ENCODE results near the gene LUC7L. TPM values are rescaled to one million over a fixed set of nuclear protein-coding genes. Genes with fewer than 3 reads are reported as not detected.

The LUC7L gene
- total RNA-seq, 1 experiment from 2014 or later: 137 TPM

GRCh38 chr16:149024-149660 is 80.1 kb downstream of the LUC7L start:
- Histone ChIP-seq H2BK120ac (ENCODE audit: low read depth, low read length, poor library complexity, severe bottlenecking) (no peak overlapping the region), H3K4me2 (ENCODE audit: insufficient read depth, insufficient read length, low read length) (no peak overlapping the region), H3K23me2 (ENCODE audit: insufficient read length, low read depth, low read length, poor library complexity, severe bottlenecking) (no peaks in the 10 kb centered on the region), H4K20me1 (ENCODE audit: control insufficient read depth, insufficient read depth, insufficient read length) (no peaks in the 10 kb centered on the region), H4K8ac (replicated peaks; ENCODE audit: insufficient read length, low read depth, low read length) (no peak overlapping the region), H2AFZ (ENCODE audit: low read length) (no peak overlapping the region), H2BK12ac (ENCODE audit: insufficient read length, low read depth, low read length) (no peak overlapping the region), H4K91ac (ENCODE audit: insufficient read length, low read depth, low read length) (no peak overlapping the region), H3K27ac (ENCODE audit: insufficient read length, low read depth, low read length) (no peak overlapping the region), H3K4ac (ENCODE audit: low read depth, low read length) (no peak overlapping the region), H4K5ac (ENCODE audit: insufficient read length, low read depth, low read length) (no peak overlapping the region), H3K9ac (ENCODE audit: extremely low read depth, insufficient read length, low read length) (no peak overlapping the region), H3K14ac (ENCODE audit: insufficient read depth, low read length) (no peak overlapping the region), H3K79me2 (ENCODE audit: insufficient read depth, low read length) (no peaks in the 10 kb centered on the region), H3K56ac (ENCODE audit: insufficient read length, low read depth, low read length) (no peak overlapping the region), H2BK20ac (ENCODE audit: low read depth, low read length, poor library complexity, severe bottlenecking) (no peak overlapping the region), H2BK15ac (ENCODE audit: low read depth, low read length) (no peak overlapping the region), H2AK5ac (ENCODE audit: insufficient read length, low read length) (no peak overlapping the region), H3K79me1 (ENCODE audit: insufficient read depth, low read depth, low read length, poor library complexity, severe bottlenecking) (no peaks in the 10 kb centered on the region), H2BK5ac (ENCODE audit: insufficient read length, low read length) (no peak overlapping the region), H3K27me3 (ENCODE audit: insufficient read depth, low read length) (no peaks in the 10 kb centered on the region; the same call in 1 of the 2 replicates), H3K18ac (ENCODE audit: insufficient read length, low read depth, low read length) (no peak overlapping the region), H3K4me1 (ENCODE audit: insufficient read depth, low read length) (no peaks in the 10 kb centered on the region), H3K23ac (ENCODE audit: insufficient read length, low read depth, low read length) (no peak overlapping the region), H3K9me3 (ENCODE audit: control insufficient read depth, low read depth, low read length) (no peaks in the 10 kb centered on the region), H3T11ph (ENCODE audit: low read length) (no peak overlapping the region)
- TF ChIP-seq, protein P1, sequence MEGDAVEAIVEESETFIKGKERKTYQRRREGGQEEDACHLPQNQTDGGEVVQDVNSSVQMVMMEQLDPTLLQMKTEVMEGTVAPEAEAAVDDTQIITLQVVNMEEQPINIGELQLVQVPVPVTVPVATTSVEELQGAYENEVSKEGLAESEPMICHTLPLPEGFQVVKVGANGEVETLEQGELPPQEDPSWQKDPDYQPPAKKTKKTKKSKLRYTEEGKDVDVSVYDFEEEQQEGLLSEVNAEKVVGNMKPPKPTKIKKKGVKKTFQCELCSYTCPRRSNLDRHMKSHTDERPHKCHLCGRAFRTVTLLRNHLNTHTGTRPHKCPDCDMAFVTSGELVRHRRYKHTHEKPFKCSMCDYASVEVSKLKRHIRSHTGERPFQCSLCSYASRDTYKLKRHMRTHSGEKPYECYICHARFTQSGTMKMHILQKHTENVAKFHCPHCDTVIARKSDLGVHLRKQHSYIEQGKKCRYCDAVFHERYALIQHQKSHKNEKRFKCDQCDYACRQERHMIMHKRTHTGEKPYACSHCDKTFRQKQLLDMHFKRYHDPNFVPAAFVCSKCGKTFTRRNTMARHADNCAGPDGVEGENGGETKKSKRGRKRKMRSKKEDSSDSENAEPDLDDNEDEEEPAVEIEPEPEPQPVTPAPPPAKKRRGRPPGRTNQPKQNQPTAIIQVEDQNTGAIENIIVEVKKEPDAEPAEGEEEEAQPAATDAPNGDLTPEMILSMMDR (conservative IDR thresholded peaks at IDR 0.05): no peak
- peaks cover 56% of the 10 kb centered on the region for H3K27me3 Mint-ChIP-seq (ENCODE audit: low read depth)
- no peak overlapping the region for H3K4me3 Mint-ChIP-seq
- WGBS (ENCODE audit: extremely low coverage, insufficient read length, low lambda C conversion rate): no CpG with 5 or more reads among the region's 9 CpGs
- no peak for DNase-seq
- no peaks in the 10 kb centered on the region for H3K4me1 Mint-ChIP-seq
- H3K36me3 Mint-ChIP-seq (ENCODE audit: insufficient read depth in 1 of 3, low read depth in 3 of 3): no peaks in the 10 kb centered on the region
- no peaks in the 10 kb centered on the region for H3K9me3 Mint-ChIP-seq
- H3K27ac Mint-ChIP-seq: no peak overlapping the region
